GM21825 (cell line): ENCODE measurements around the gene PJA2.
"Not testable (repeated sequence)": the region's sequence is repeated elsewhere in the genome, so short reads cannot be mapped to it uniquely, and the experiment has no call there.

Experiments used
- ATAC-seq: cut with Tn5 transposase; IDR thresholded peaks from one replicate; pipeline ENCODE4 v1.9.1; 2021; ENCODE audit warnings: mild to moderate bottlenecking, moderate library complexity; ENCODE audit not compliant: unreplicated experiment

The PJA2 gene

GRCh38 chr5:109409844-109410388, at the start of gene PJA2:
PJA2 (minus strand) TSS chr5:109409974; CDS start chr5:109383433, 26,541 bp downstream.
- peak; percentile 77 for ATAC-seq

GRCh38 chr5:109455598-109456096, 45.9 kb upstream of the PJA2 start:
- peak; percentile 100 for ATAC-seq

- no peak for ATAC-seq
These were observed 45.1 kb upstream of the PJA2 start for GRCh38 chr5:109454731-109455505.

- no peak for ATAC-seq
These were observed 43.5 kb upstream of the PJA2 start for GRCh38 chr5:109453251-109453650.

- no peak for ATAC-seq
These were observed 42.9 kb upstream of the PJA2 start for GRCh38 chr5:109452661-109453060.

GRCh38 chr5:109451146-109451545, 41.4 kb upstream of the PJA2 start:
- no peak for ATAC-seq

- ATAC-seq, result no peak
These were observed 40.5 kb upstream of the PJA2 start for GRCh38 chr5:109450129-109450877.

GRCh38 chr5:109448838-109449237, 39.1 kb upstream of the PJA2 start:
- no peak for ATAC-seq

GRCh38 chr5:109439590-109439989, 29.8 kb upstream of the PJA2 start:
- no peak for ATAC-seq

- no peak for ATAC-seq
These were observed 16.3 kb upstream of the PJA2 start for GRCh38 chr5:109426075-109426474.

GRCh38 chr5:109425521-109425920, 15.7 kb upstream of the PJA2 start:
- not testable (repeated sequence) for ATAC-seq

- no peak for ATAC-seq
These were observed 12.2 kb upstream of the PJA2 start for GRCh38 chr5:109421956-109422355.

GRCh38 chr5:109418712-109419352, 9.1 kb upstream of the PJA2 start:
- ATAC-seq, result no peak

GRCh38 chr5:109416882-109417281, 7.1 kb upstream of the PJA2 start:
- ATAC-seq, result no peak

GRCh38 chr5:109413921-109414461, 4.2 kb upstream of the PJA2 start:
- ATAC-seq, result not testable (repeated sequence)

- no peak for ATAC-seq
These were observed 3.7 kb upstream of the PJA2 start for GRCh38 chr5:109413458-109413857.

GRCh38 chr5:109412981-109413402, 3.2 kb upstream of the PJA2 start:
- no peak for ATAC-seq

GRCh38 chr5:109411627-109412026, 1.9 kb upstream of the PJA2 start:
- no peak for ATAC-seq

- ATAC-seq, result no peak
These were observed 1.4 kb upstream of the PJA2 start for GRCh38 chr5:109411149-109411514.

- peak; percentile 12 for ATAC-seq
These were observed 795 bp upstream of the PJA2 start for GRCh38 chr5:109410389-109411148.
